Neuronal stem cell (in vitro differentiated cells): ENCODE data around the gene MRM1. TPM values are rescaled to one million over a fixed set of nuclear protein-coding genes. Genes with fewer than 3 reads are reported as not detected.

ENCODE experiments used
- DNase-seq: peaks from one replicate; pipeline ENCODE4 v3.0.0-alpha.2; 2013; ENCODE audit warnings: low spot score
- H2AFZ ChIP-seq: one replicate; pipeline ENCODE4 v1.6.1; 2013; ENCODE audit warnings: mild to moderate bottlenecking, low read length, inconsistent platforms
- H2AK5ac ChIP-seq: 2 replicates; pipeline ENCODE4 v1.6.1; 2013; ENCODE audit warnings: low read depth, mild to moderate bottlenecking, inconsistent platforms, low read length, moderate library complexity, mixed read lengths
- H2BK120ac ChIP-seq: 2 replicates; pipeline ENCODE4 v1.6.1; 2013; ENCODE audit warnings: low read depth, mild to moderate bottlenecking, inconsistent platforms, low read length, moderate library complexity, mixed read lengths
- H2BK12ac ChIP-seq: one replicate; pipeline ENCODE4 v1.6.1; 2013; ENCODE audit warnings: low read length, inconsistent platforms
- H2BK15ac ChIP-seq: 2 replicates; pipeline ENCODE4 v1.6.1; 2013; ENCODE audit warnings: mild to moderate bottlenecking, low read length, inconsistent platforms, mixed read lengths
- H2BK5ac ChIP-seq: one replicate; pipeline ENCODE4 v1.6.1; 2013; ENCODE audit warnings: inconsistent platforms, mild to moderate bottlenecking, low read length, moderate library complexity
- H3K14ac ChIP-seq: one replicate; pipeline ENCODE4 v1.6.1; 2013; ENCODE audit warnings: low read length, inconsistent platforms
- H3K18ac ChIP-seq: 2 replicates; pipeline ENCODE4 v1.6.1; 2013; ENCODE audit warnings: low read length, inconsistent platforms
- H3K23ac ChIP-seq: 2 replicates; pipeline ENCODE4 v1.6.1; 2013; ENCODE audit warnings: low read depth, mild to moderate bottlenecking, mixed read lengths, low read length, inconsistent platforms; ENCODE audit not compliant: poor library complexity
- H3K27ac ChIP-seq: replicated peaks from 3 replicates; pipeline ENCODE4 v1.5.1; 2013; ENCODE audit warnings: low read length, inconsistent platforms
- H3K27me3 ChIP-seq, 3 experiments: 2 replicates each; pipeline ENCODE4 v1.6.1; 2013; ENCODE audit warnings: low read length in 3 of 3, mild to moderate bottlenecking in 2 of 3, inconsistent platforms in 1 of 3, low read depth in 1 of 3, mixed read lengths in 1 of 3, moderate library complexity in 1 of 3; ENCODE audit not compliant: control insufficient read depth in 3 of 3, insufficient read depth in 3 of 3
- H3K36me3 ChIP-seq, 2 donors: replicated peaks in 1 of 2; 2 replicates each; pipeline ENCODE4 v1.6.1; 2013; ENCODE audit warnings: low read length in 2 of 2; ENCODE audit not compliant: control insufficient read depth in 2 of 2, insufficient read depth in 2 of 2
- H3K4ac ChIP-seq: 2 replicates; pipeline ENCODE4 v1.6.1; 2013; ENCODE audit warnings: inconsistent platforms, mild to moderate bottlenecking, low read length, moderate library complexity
- H3K4me1 ChIP-seq, 2 donors: 1 replicate in 1 of 2; 2 replicates in 1 of 2; pipeline ENCODE4 v1.6.1; 2013; ENCODE audit warnings: low read length in 2 of 2, low read depth in 1 of 2; ENCODE audit not compliant: control insufficient read depth in 2 of 2, insufficient read depth in 1 of 2
- H3K4me2 ChIP-seq: one replicate; pipeline ENCODE4 v1.6.1; 2013; ENCODE audit warnings: mild to moderate bottlenecking, low read length, inconsistent platforms; ENCODE audit not compliant: insufficient read depth, poor library complexity, severe bottlenecking
- H3K4me3 ChIP-seq, 2 donors: 2 replicates each; pipeline ENCODE4 v1.5.1; 2013; ENCODE audit warnings: low read length in 2 of 2, mild to moderate bottlenecking in 2 of 2, inconsistent platforms in 1 of 2, moderate library complexity in 1 of 2
- H3K79me1 ChIP-seq: one replicate; pipeline ENCODE4 v1.6.1; 2013; ENCODE audit warnings: low read depth, mild to moderate bottlenecking, inconsistent platforms, low read length, moderate library complexity
- H3K9ac ChIP-seq: one replicate; pipeline ENCODE4 v1.6.1; 2013; ENCODE audit warnings: mild to moderate bottlenecking, low read depth, low read length, inconsistent platforms; ENCODE audit not compliant: poor library complexity
- H3K9me3 ChIP-seq, 2 donors: replicated peaks in 1 of 2; 2 replicates each; pipeline versions ENCODE3 to v1.6.1; 2013; ENCODE audit warnings: low read length in 2 of 2, mild to moderate bottlenecking in 2 of 2, inconsistent platforms in 1 of 2, low read depth in 1 of 2, mixed read lengths in 1 of 2, moderate library complexity in 1 of 2; ENCODE audit not compliant: control insufficient read depth in 2 of 2, insufficient read depth in 1 of 2
- H4K8ac ChIP-seq: one replicate; pipeline ENCODE4 v1.6.1; 2013; ENCODE audit warnings: low read depth, mild to moderate bottlenecking, inconsistent platforms, low read length, moderate library complexity
- H4K91ac ChIP-seq: one replicate; pipeline ENCODE4 v1.6.1; 2013; ENCODE audit warnings: low read length, low read depth, mild to moderate bottlenecking, inconsistent platforms; ENCODE audit not compliant: poor library complexity
- WGBS, 2 donors: extraction: QIAGEN DNeasy Blood & Tissue Kit; methylation state at CpG; one replicate each; pipeline ENCODE4 v1.1.7; 2013; ENCODE audit warnings: missing lambda C conversion rate in 2 of 2, mixed read lengths in 1 of 2; ENCODE audit not compliant: insufficient read length in 2 of 2, insufficient replicate concordance in 1 of 2; ENCODE audit errors: extremely low coverage in 2 of 2; 5-methylcytosine and 5-hydroxymethylcytosine counted together
- polyA plus RNA-seq, 2 experiments: library from polyadenylated mRNA; stranded (reverse); fragments of 200-250 nt; gene quantifications; one replicate each; pipeline ENCODE4 v1.2.3, GENCODE V29; 2013

MRM1 gene
- 1.1 TPM for polyA plus RNA-seq (2013, experiment 1 of 2)
- polyA plus RNA-seq (2013, experiment 2 of 2) = 0.97 TPM

- H4K91ac ChIP-seq = no peak within 1 kb of the TSS
- H2AK5ac ChIP-seq = no peak within 1 kb of the TSS
- peak within 1 kb of the TSS; percentile 65 for H3K27ac ChIP-seq
- H2BK5ac ChIP-seq = peak within 1 kb of the TSS; percentile 45
- H4K8ac ChIP-seq = no peak within 1 kb of the TSS
- peaks cover 0 to 2% (median 0%) of the 10 kb centered on the region in 3 experiments for H3K27me3 ChIP-seq
- peak within 1 kb of the TSS; percentile 95 for H3K23ac ChIP-seq
- H3K4me3 ChIP-seq = peak within 1 kb of the TSS; percentile 67 to 87
- H2BK15ac ChIP-seq = peak within 1 kb of the TSS; percentile 22
- no peak within 1 kb of the TSS for H3K4ac ChIP-seq
- H3K4me2 ChIP-seq = peak within 1 kb of the TSS; percentile 85
- WGBS, 2 donors = no CpG with 5 or more reads among the region's 60 CpGs
- peaks cover 2% of the 10 kb centered on the region for H3K79me1 ChIP-seq
- H3K36me3 ChIP-seq = peaks cover 9 to 19% of the 10 kb centered on the region in 2 donors
- no peak within 1 kb of the TSS for H2BK12ac ChIP-seq
- H3K4me1 ChIP-seq = peaks cover 13 to 15% of the 10 kb centered on the region in 2 donors
- H3K9me3 ChIP-seq = no peaks in the 10 kb centered on the region
- H2AFZ ChIP-seq = peak within 1 kb of the TSS; percentile 94
- no peak within 1 kb of the TSS for H2BK120ac ChIP-seq
- peak; percentile 90 for DNase-seq
- peak within 1 kb of the TSS; percentile 21 for H3K14ac ChIP-seq
- peak within 1 kb of the TSS; percentile 25 for H3K18ac ChIP-seq
- H3K9ac ChIP-seq = peak within 1 kb of the TSS; percentile 85
Observed at GRCh38 chr17:36601303-36602029, at the start of gene MRM1. Gene MRM1 (plus strand): TSS chr17:36601583. CDS start chr17:36601811, 228 bp downstream.

GRCh38 chr17:36553459-36553858, 47.9 kb upstream of the MRM1 start:
- Histone ChIP-seq H3K23ac (no peak overlapping the region), H3K14ac (no peak overlapping the region), H2BK120ac (no peak overlapping the region), H3K18ac (no peak overlapping the region), H2BK15ac (no peak overlapping the region), H3K4me1 (no peaks in the 10 kb centered on the region), H3K27me3 (no peaks in the 10 kb centered on the region), H4K91ac (no peak overlapping the region), H3K36me3 (peaks cover 11 to 65% of the 10 kb centered on the region in 2 donors), H2BK5ac (no peak overlapping the region), H4K8ac (no peak overlapping the region), H3K9me3 (no peaks in the 10 kb centered on the region), H2AFZ (no peak overlapping the region), H3K4me3 (no peak overlapping the region), H3K9ac (no peak overlapping the region), H3K4me2 (no peak overlapping the region), H3K4ac (no peak overlapping the region), H3K79me1 (peaks cover 2% of the 10 kb centered on the region), H3K27ac (no peak overlapping the region), H2AK5ac (no peak overlapping the region), H2BK12ac (no peak overlapping the region)
- no CpG with 5 or more reads among the region's 3 CpGs for WGBS, 2 donors
- DNase-seq = no peak

GRCh38 chr17:36566081-36566480, 35.3 kb upstream of the MRM1 start:
- no peaks in the 10 kb centered on the region for H3K4me1 ChIP-seq
- no peak overlapping the region for H4K8ac ChIP-seq
- no peak overlapping the region for H3K18ac ChIP-seq
- no peak overlapping the region for H2AFZ ChIP-seq
- H3K79me1 ChIP-seq = no peaks in the 10 kb centered on the region
- H4K91ac ChIP-seq = no peak overlapping the region
- no peak overlapping the region for H3K4ac ChIP-seq
- no peak overlapping the region for H2BK120ac ChIP-seq
- H2BK12ac ChIP-seq = no peak overlapping the region
- peaks cover 17 to 89% of the 10 kb centered on the region in 2 donors for H3K36me3 ChIP-seq
- H2BK15ac ChIP-seq = no peak overlapping the region
- H3K9me3 ChIP-seq = no peaks in the 10 kb centered on the region
- no peak overlapping the region for H2AK5ac ChIP-seq
- H2BK5ac ChIP-seq = no peak overlapping the region
- no peak overlapping the region for H3K9ac ChIP-seq
- H3K23ac ChIP-seq = no peak overlapping the region
- H3K27ac ChIP-seq = no peak overlapping the region
- H3K4me2 ChIP-seq = no peak overlapping the region
- no peak overlapping the region for H3K4me3 ChIP-seq
- no peak for DNase-seq
- H3K14ac ChIP-seq = no peak overlapping the region
- no peaks in the 10 kb centered on the region for H3K27me3 ChIP-seq
- WGBS, 2 donors = no CpG with 5 or more reads among the region's 4 CpGs

- Histone ChIP-seq H3K4me3 (peak overlapping the region in 1 of 2 donors; percentile 50), H2BK5ac (no peak overlapping the region), H2AFZ (no peak overlapping the region), H3K79me1 (peaks cover 8% of the 10 kb centered on the region), H3K4me2 (no peak overlapping the region), H3K4me1 (no peaks in the 10 kb centered on the region), H2BK12ac (no peak overlapping the region), H2BK120ac (no peak overlapping the region), H2BK15ac (no peak overlapping the region), H3K36me3 (peaks cover 17 to 84% of the 10 kb centered on the region in 2 donors), H4K91ac (no peak overlapping the region), H3K9me3 (peaks cover 0 to 3% of the 10 kb centered on the region in 2 donors), H3K27ac (no peak overlapping the region), H2AK5ac (no peak overlapping the region), H3K14ac (no peak overlapping the region), H3K4ac (no peak overlapping the region), H3K9ac (no peak overlapping the region), H3K23ac (no peak overlapping the region), H3K27me3 (no peaks in the 10 kb centered on the region), H3K18ac (no peak overlapping the region), H4K8ac (no peak overlapping the region)
- no peak for DNase-seq
- no CpG with 5 or more reads among the region's 12 CpGs for WGBS, 2 donors
Observed at GRCh38 chr17:36575028-36575427, 26.4 kb upstream of the MRM1 start.
